ENCODE data around the gene SCAMP2. TPM values are rescaled to one million over a fixed set of nuclear protein-coding genes. Genes with fewer than 3 reads are reported as not detected.

SCAMP2 gene
- total RNA-seq, 1 experiment from 2014 or later = 38.0 TPM

DNA sequence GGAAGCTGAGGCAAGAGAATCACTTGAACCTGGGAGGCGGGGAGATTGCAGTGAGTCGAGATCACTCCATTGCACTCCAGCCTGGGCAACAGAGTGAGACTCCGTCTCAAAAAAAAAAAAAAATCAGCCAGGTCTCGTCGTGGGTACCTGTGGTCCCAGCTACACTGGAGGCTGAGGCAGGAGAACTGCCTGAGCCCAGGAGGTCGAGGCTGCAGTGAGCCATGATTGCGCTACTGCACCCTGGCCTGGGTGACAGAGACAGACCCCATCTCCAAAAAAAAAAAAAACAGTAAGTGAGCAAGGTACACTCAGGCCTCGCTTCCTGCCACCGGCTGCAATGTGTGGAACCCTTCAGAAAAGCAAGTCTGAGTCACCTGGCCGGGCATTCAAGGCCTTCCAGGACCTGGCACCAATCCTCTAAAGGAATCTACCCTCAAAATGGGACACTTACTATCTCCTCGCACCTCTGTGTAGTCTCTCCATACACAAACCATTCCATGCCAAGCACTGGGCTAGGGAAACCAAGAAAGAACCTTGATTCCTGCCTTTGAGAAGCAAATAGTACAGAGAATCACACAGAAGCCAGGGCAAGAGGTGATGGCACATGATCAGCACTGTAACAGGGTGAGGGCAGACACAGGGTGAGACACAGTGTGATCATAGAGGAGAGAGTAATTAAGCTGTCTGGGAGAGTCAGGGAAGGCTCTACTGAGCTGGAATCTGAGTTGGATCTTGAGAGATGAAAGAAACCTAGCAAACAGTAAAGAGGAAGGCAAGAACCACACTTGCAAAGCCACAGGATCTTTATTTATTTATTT, 9.7 kb downstream of the SCAMP2 start (continued):
- TF ChIP-seq MYBL2 (CRISPR knock-in tag; IDR thresholded peaks at IDR 0.05) (no peak), PRRX2 (CRISPR knock-in tag; IDR thresholded peaks at IDR 0.05) (no peak), ZNF317 (CRISPR knock-in tag; IDR thresholded peaks at IDR 0.05; ENCODE audit: borderline replicate concordance, low read depth) (no peak), CBFB (CRISPR knock-in tag; IDR thresholded peaks at IDR 0.05; ENCODE audit: low read depth) (no peak), ERG (CRISPR knock-in tag; IDR thresholded peaks at IDR 0.05) (no peak)
- TF ChIP-seq, protein P1, sequence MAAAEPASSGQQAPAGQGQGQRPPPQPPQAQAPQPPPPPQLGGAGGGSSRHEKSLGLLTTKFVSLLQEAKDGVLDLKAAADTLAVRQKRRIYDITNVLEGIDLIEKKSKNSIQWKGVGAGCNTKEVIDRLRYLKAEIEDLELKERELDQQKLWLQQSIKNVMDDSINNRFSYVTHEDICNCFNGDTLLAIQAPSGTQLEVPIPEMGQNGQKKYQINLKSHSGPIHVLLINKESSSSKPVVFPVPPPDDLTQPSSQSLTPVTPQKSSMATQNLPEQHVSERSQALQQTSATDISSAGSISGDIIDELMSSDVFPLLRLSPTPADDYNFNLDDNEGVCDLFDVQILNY (CRISPR knock-in tag; IDR thresholded peaks at IDR 0.05) = no peak

DNA sequence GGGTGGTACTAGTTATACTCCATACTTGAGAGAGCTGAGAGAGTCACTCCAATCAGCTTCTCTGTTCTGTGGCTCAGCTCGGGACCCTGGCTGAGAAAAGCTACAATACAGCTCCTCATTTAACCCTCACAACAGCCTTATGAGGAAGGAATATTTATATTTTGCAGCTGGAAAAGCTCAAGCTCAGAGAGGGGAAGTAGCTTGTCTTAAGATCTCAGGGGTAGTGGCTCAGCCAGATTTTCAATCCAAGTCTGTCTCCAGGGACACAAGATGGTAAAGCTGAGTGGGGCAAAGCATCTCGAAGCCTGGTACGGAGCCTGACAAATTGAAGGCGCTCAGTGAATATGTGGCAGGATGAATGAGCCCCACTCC, 14.8 kb downstream of the SCAMP2 start:
- CTCF ChIA-PET = interaction anchor here (0.5 to 1.6 kb wide), 5 partner anchors 44 to 1018 kb away, joined by 3 to 7 read pairs (median 3); no protein-coding TSS in a partner anchor
- H3K27ac Mint-ChIP-seq = no peak overlapping the region
- TF ChIP-seq HMGA2 (CRISPR knock-in tag; IDR thresholded peaks at IDR 0.05) = no peak
- no peak for TF ChIP-seq SP1 (CRISPR knock-in tag; conservative IDR thresholded peaks at IDR 0.05)
- no peak for TF ChIP-seq CREM (CRISPR knock-in tag; IDR thresholded peaks at IDR 0.05)
- TF ChIP-seq KAT7 (CRISPR knock-in tag; IDR thresholded peaks at IDR 0.05; ENCODE audit: borderline replicate concordance) = no peak
- TF ChIP-seq ZNF423 (CRISPR knock-in tag; IDR thresholded peaks at IDR 0.05) = no peak
- POLR2A ChIA-PET = interaction anchor here (0.8 kb wide), 1 partner anchor 16 kb away, joined by 4 read pairs; no protein-coding TSS in a partner anchor
- H3K4me1 Mint-ChIP-seq = no peaks in the 10 kb centered on the region
- H3K4me3 Mint-ChIP-seq = no peak overlapping the region
- ATAC-seq (no peak), DNase-seq (ENCODE audit: low spot score) (no peak)
- H3K36me3 Mint-ChIP-seq = peaks cover 2% of the 10 kb centered on the region; the same call in 1 of the 2 replicates
- no peaks in the 10 kb centered on the region for H3K27me3 Mint-ChIP-seq (ENCODE audit: low read depth)
- H3K9me3 Mint-ChIP-seq = no peaks in the 10 kb centered on the region

GRCh38 chr15:74857671-74858368, 15.3 kb downstream of the SCAMP2 start:
- H3K27me3 Mint-ChIP-seq (ENCODE audit: low read depth) = no peaks in the 10 kb centered on the region
- TF ChIP-seq, protein P1 (CRISPR knock-in tag; IDR thresholded peaks at IDR 0.05) = no peak
- ATAC-seq = no peak
- H3K9me3 Mint-ChIP-seq = no peaks in the 10 kb centered on the region
- H3K36me3 Mint-ChIP-seq = peaks cover 4% of the 10 kb centered on the region; the same call in 1 of the 2 replicates
- H3K4me1 Mint-ChIP-seq = no peaks in the 10 kb centered on the region
- POLR2A ChIA-PET = no interaction called here
- no peak for DNase-seq (ENCODE audit: low spot score)
- H3K4me3 Mint-ChIP-seq = no peak overlapping the region
- no peak overlapping the region for H3K27ac Mint-ChIP-seq
- CTCF ChIA-PET = interaction anchor here (0.5 to 1.6 kb wide), 3 partner anchors 44 to 1018 kb away, joined by 3 to 7 read pairs (median 3); no protein-coding TSS in a partner anchor

DNA sequence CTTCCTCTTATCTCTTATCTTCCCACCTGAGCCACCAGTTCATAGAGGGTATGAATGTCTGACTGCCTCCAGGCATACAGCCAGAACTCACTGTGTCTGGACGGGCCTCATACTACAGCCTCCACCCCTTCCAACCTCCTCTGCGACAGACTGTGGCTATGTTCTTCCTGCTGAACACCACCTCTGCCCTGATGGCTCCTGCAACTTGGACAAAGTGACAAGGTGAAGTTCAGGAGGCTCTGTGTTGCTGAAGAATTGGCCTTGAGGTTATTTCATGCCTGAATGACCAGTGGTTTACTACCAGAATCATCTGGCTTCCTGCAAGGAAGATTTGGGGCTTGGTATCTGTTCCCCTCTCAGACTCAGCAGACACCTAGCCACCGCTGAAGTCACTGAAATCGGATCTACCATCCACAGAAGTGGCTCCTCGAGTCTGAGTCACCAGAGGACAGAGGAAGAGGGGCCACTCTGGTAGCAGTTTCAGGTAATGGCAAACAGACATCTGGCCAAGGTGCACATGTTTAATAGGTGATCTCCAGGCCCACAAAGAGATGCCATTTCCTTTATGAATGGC, 16.0 kb downstream of the SCAMP2 start:
- POLR2A ChIA-PET = no interaction called here
- Mint-ChIP-seq H3K9me3 (no peaks in the 10 kb centered on the region), H3K27me3 (ENCODE audit: low read depth) (no peaks in the 10 kb centered on the region), H3K36me3 (peaks cover 4% of the 10 kb centered on the region; the same call in 1 of the 2 replicates), H3K27ac (no peak overlapping the region; the same call in 1 of the 2 replicates), H3K4me3 (no peak overlapping the region), H3K4me1 (no peaks in the 10 kb centered on the region)
- CTCF ChIA-PET = interaction anchor here (0.9 to 3.1 kb wide), 6 partner anchors 14 to 100 kb away, joined by 3 to 17 read pairs (median 5); partner anchors contain the start of genes RPP25 and ULK3
- ATAC-seq (no peak), DNase-seq (ENCODE audit: low spot score) (no peak)
- TF ChIP-seq ZNF425 (CRISPR knock-in tag; conservative IDR thresholded peaks at IDR 0.05) (no peak), ATF1 (CRISPR knock-in tag; IDR thresholded peaks at IDR 0.05) (no peak)

Data from WTC11 (cell line).